Body of pancreas (tissue), 4 donors: ENCODE data around the gene MID1. TPM values are rescaled to one million over a fixed set of nuclear protein-coding genes. Genes with fewer than 3 reads are reported as not detected.

Experiments
- ATAC-seq: fragments of 150-250 bp; one replicate; pipeline ENCODE4 v1.9.1; 2016
- DNase-seq, 4 donors: peaks; one replicate each; pipeline ENCODE4 v3.0.0-alpha.2; 2019
- H3K27ac ChIP-seq, 4 donors: fragments of 200-600 bp; sonication (generic); 1 replicate in 3 of 4; 2 replicates in 1 of 4; pipeline versions ENCODE4 v1.5.1 to v1.6.1; 2016 to 2019; ENCODE audit warnings: mild to moderate bottlenecking in 1 of 4, mixed read lengths in 1 of 4, moderate library complexity in 1 of 4
- H3K27me3 ChIP-seq, 2 donors: fragments of 200-600 bp; sonication (generic); one replicate each; pipeline ENCODE4 v1.6.0; 2016; ENCODE audit warnings: mild to moderate bottlenecking in 1 of 2
- H3K36me3 ChIP-seq, 2 donors: fragments of 200-600 bp; sonication (generic); replicated peaks in 1 of 2; 2 replicates each; pipeline ENCODE4 v1.5.1; 2016; ENCODE audit warnings: low read depth in 2 of 2; ENCODE audit not compliant: insufficient read depth in 1 of 2
- H3K4me1 ChIP-seq: fragments of 200-600 bp; sonication (generic); one replicate; pipeline ENCODE4 v1.6.0; 2016
- H3K4me3 ChIP-seq, 2 donors: fragments of 200-600 bp; sonication (generic); 1 replicate in 1 of 2; 2 replicates in 1 of 2; pipeline ENCODE4 v1.5.1; 2016 to 2019
- H3K9me3 ChIP-seq, 3 donors: fragments of 200-600 bp; sonication (generic); 1 replicate in 2 of 3; 2 replicates in 1 of 3; pipeline ENCODE4 v1.5.1; 2016
- CTCF ChIP-seq, 7 experiments: fragments of 450-650 bp in 4 of 7; fragments of 200-600 bp in 3 of 7; sonication (generic) in 3 of 7; IDR thresholded peaks; one replicate each; pipeline ENCODE4 v1.5.1; 2016 to 2019; ENCODE audit warnings: antibody characterized with exemption in 7 of 7
- POLR2A ChIP-seq, 3 donors: fragments of 450-650 bp; IDR thresholded peaks; one replicate each; pipeline ENCODE4 v1.6.1; 2016; ENCODE audit warnings: antibody characterized with exemption in 3 of 3, mild to moderate bottlenecking in 2 of 3
- WGBS, 2 donors: methylation state at CpG; one replicate each; pipeline ENCODE4 v1.1.5; 2017; 5-methylcytosine and 5-hydroxymethylcytosine counted together
- intact Hi-C: fragments of 100-400 bp; cut with DNase I; formaldehyde crosslinking; loops from one replicate; pipeline ENCODE4 v1.15.1; 2023
- total RNA-seq, 2 donors: library from RNA; depleted of rRNA; stranded (reverse); fragments of >200 nt; gene quantifications; one replicate each; pipeline ENCODE4 v1.1.0, GENCODE V29; 2016

MID1 gene
- total RNA-seq, 2 donors from 2014 or later: 4.9 to 7.3 TPM

GRCh38 chrX:10518073-10518472, 102.3 kb downstream of the MID1 start:
- WGBS, 2 donors: 56 to 75% methylated on average over 2 of the region's 2 CpGs
- Histone ChIP-seq H3K27me3 (no peaks in the 10 kb centered on the region), H3K27ac (no peak overlapping the region), H3K9me3 (no peaks in the 10 kb centered on the region), H3K4me1 (no peaks in the 10 kb centered on the region), H3K36me3 (no peaks in the 10 kb centered on the region), H3K4me3 (no peak overlapping the region)
- TF ChIP-seq CTCF (IDR thresholded peaks at IDR 0.05) (no peak), POLR2A (IDR thresholded peaks at IDR 0.05) (no peak)
- intact Hi-C loops: no loop called here
- DNase-seq (no peak), ATAC-seq (no peak)

- H3K9me3 ChIP-seq: no peaks in the 10 kb centered on the region
- no peak overlapping the region for H3K4me3 ChIP-seq
- no peaks in the 10 kb centered on the region for H3K4me1 ChIP-seq
- TF ChIP-seq CTCF (IDR thresholded peaks at IDR 0.05) (no peak), POLR2A (IDR thresholded peaks at IDR 0.05) (no peak)
- no peaks in the 10 kb centered on the region for H3K27me3 ChIP-seq
- ATAC-seq (no peak), DNase-seq (no peak)
- intact Hi-C loops: no loop called here
- H3K36me3 ChIP-seq: no peaks in the 10 kb centered on the region
- WGBS, 2 donors: 35 to 50% methylated on average over 5 of the region's 5 CpGs
- H3K27ac ChIP-seq: no peak overlapping the region
Measured at GRCh38 chrX:10516781-10517322, 103.5 kb downstream of the MID1 start.

GRCh38 chrX:10514891-10515290, 105.5 kb downstream of the MID1 start:
- intact Hi-C loops: no loop called here
- DNase-seq (no peak), ATAC-seq (no peak)
- no peaks in the 10 kb centered on the region for H3K4me1 ChIP-seq
- H3K4me3 ChIP-seq: no peak overlapping the region
- H3K36me3 ChIP-seq: no peaks in the 10 kb centered on the region
- H3K27ac ChIP-seq: no peak overlapping the region
- no peaks in the 10 kb centered on the region for H3K9me3 ChIP-seq
- H3K27me3 ChIP-seq: no peaks in the 10 kb centered on the region
- TF ChIP-seq POLR2A (IDR thresholded peaks at IDR 0.05): no peak
- TF ChIP-seq CTCF (IDR thresholded peaks at IDR 0.05): no peak
- 44 to 55% methylated on average over 6 of the region's 6 CpGs for WGBS, 2 donors

- intact Hi-C loops: no loop called here
- DNase-seq (no peak), ATAC-seq (no peak)
- no peaks in the 10 kb centered on the region for H3K9me3 ChIP-seq
- H3K4me1 ChIP-seq: no peaks in the 10 kb centered on the region
- H3K36me3 ChIP-seq: no peaks in the 10 kb centered on the region
- 79 to 88% methylated on average over 2 of the region's 2 CpGs for WGBS, 2 donors
- no peak overlapping the region for H3K4me3 ChIP-seq
- TF ChIP-seq POLR2A (IDR thresholded peaks at IDR 0.05) (no peak), CTCF (IDR thresholded peaks at IDR 0.05) (peak in 1 of 7 experiments; percentile 1)
- H3K27ac ChIP-seq: no peak overlapping the region
- no peaks in the 10 kb centered on the region for H3K27me3 ChIP-seq
Measured at GRCh38 chrX:10513974-10514373, 106.4 kb downstream of the MID1 start.

- Histone ChIP-seq H3K4me1 (no peaks in the 10 kb centered on the region), H3K4me3 (no peak overlapping the region), H3K27ac (no peak overlapping the region), H3K9me3 (no peaks in the 10 kb centered on the region), H3K36me3 (no peaks in the 10 kb centered on the region), H3K27me3 (no peaks in the 10 kb centered on the region)
- TF ChIP-seq POLR2A (IDR thresholded peaks at IDR 0.05): no peak
- no peak for TF ChIP-seq CTCF (IDR thresholded peaks at IDR 0.05)
- ATAC-seq (no peak), DNase-seq (no peak)
- intact Hi-C loops: no loop called here
- WGBS, 2 donors: 85 to 89% methylated on average over 3 of the region's 3 CpGs
Measured at GRCh38 chrX:10512741-10513140, 107.6 kb downstream of the MID1 start.
